Liver (tissue), 9 donors: ENCODE results near the gene CDPF1. TPM values are rescaled to one million over a fixed set of nuclear protein-coding genes. Genes with fewer than 3 reads are reported as not detected.

Experiments
- DNase-seq: peaks from one replicate; pipeline ENCODE4 v3.0.0-alpha.2; 2017; ENCODE audit warnings: low spot score
- H3K27ac ChIP-seq, 2 donors: one replicate each; pipeline ENCODE4 v1.7.0; 2013; ENCODE audit warnings: inconsistent platforms in 2 of 2, low read length in 2 of 2, control low read depth in 1 of 2, low read depth in 1 of 2, mild to moderate bottlenecking in 1 of 2
- H3K27me3 ChIP-seq, 4 donors: one replicate each; pipeline versions ENCODE4 v1.6.1 to v1.7.0; 2013; ENCODE audit warnings: low read length in 3 of 4, inconsistent platforms in 1 of 4, mild to moderate bottlenecking in 1 of 4, moderate library complexity in 1 of 4; ENCODE audit not compliant: control insufficient read depth in 4 of 4, insufficient read depth in 4 of 4
- H3K36me3 ChIP-seq, 4 donors: one replicate each; pipeline versions ENCODE4 v1.6.1 to v1.7.0; 2013; ENCODE audit warnings: low read length in 3 of 4, mild to moderate bottlenecking in 3 of 4, low read depth in 1 of 4, moderate library complexity in 1 of 4; ENCODE audit not compliant: control insufficient read depth in 4 of 4, insufficient read depth in 3 of 4
- H3K4me1 ChIP-seq, 4 donors: one replicate each; pipeline versions ENCODE4 v1.6.1 to v1.7.0; 2013; ENCODE audit warnings: low read length in 3 of 4, mild to moderate bottlenecking in 3 of 4, moderate library complexity in 1 of 4; ENCODE audit not compliant: control insufficient read depth in 4 of 4, insufficient read depth in 4 of 4
- H3K4me3 ChIP-seq, 3 donors: one replicate each; pipeline versions ENCODE4 v1.6.1 to v1.7.0; 2013; ENCODE audit warnings: low read length in 3 of 3, control low read depth in 1 of 3, low read depth in 1 of 3, mild to moderate bottlenecking in 1 of 3
- H3K9ac ChIP-seq, 2 donors: one replicate each; pipeline ENCODE4 v1.7.0; 2013; ENCODE audit warnings: low read length in 2 of 2, mild to moderate bottlenecking in 2 of 2, moderate library complexity in 2 of 2, control low read depth in 1 of 2, low read depth in 1 of 2
- H3K9me3 ChIP-seq, 4 donors: one replicate each; pipeline versions ENCODE4 v1.6.1 to v1.7.0; 2013; ENCODE audit warnings: low read length in 3 of 4; ENCODE audit not compliant: control insufficient read depth in 4 of 4
- ATF3 ChIP-seq: IDR thresholded peaks from 2 replicates; pipeline ENCODE4 v1.6.1; 2016; ENCODE audit warnings: antibody characterized with exemption
- CTCF ChIP-seq: fragments of 150-350 bp; IDR thresholded peaks from 2 replicates; pipeline ENCODE4 v1.5.1; 2017; ENCODE audit warnings: improper control_type of control experiment, low read depth, low read length; ENCODE audit not compliant: missing input control
- FOXA1 ChIP-seq: IDR thresholded peaks from 2 replicates; pipeline ENCODE4 v1.6.1; 2016; ENCODE audit warnings: antibody characterized with exemption
- HNF4A ChIP-seq, 2 donors: conservative IDR thresholded peaks; 2 replicates each; pipeline ENCODE4 v1.6.1; 2016; ENCODE audit warnings: antibody characterized with exemption in 2 of 2, mild to moderate bottlenecking in 2 of 2
- HNF4G ChIP-seq: IDR thresholded peaks from 2 replicates; pipeline ENCODE4 v1.6.1; 2016; ENCODE audit warnings: antibody characterized with exemption
- JUND ChIP-seq, 2 donors: IDR thresholded peaks; 2 replicates each; pipeline ENCODE4 v1.6.1; 2016; ENCODE audit warnings: antibody characterized with exemption in 2 of 2
- MAX ChIP-seq: IDR thresholded peaks from 2 replicates; pipeline ENCODE4 v1.6.1; 2016; ENCODE audit warnings: antibody characterized with exemption
- NR2F2 ChIP-seq: IDR thresholded peaks from 2 replicates; pipeline ENCODE4 v1.6.1; 2016; ENCODE audit warnings: antibody characterized with exemption
- RAD21 ChIP-seq, 2 donors: IDR thresholded peaks; 2 replicates each; pipeline ENCODE4 v1.6.1; 2016; ENCODE audit warnings: antibody characterized with exemption in 2 of 2, mild to moderate bottlenecking in 2 of 2
- REST ChIP-seq: IDR thresholded peaks from 2 replicates; pipeline ENCODE4 v1.6.1; 2016; ENCODE audit warnings: antibody characterized with exemption, mild to moderate bottlenecking
- RXRA ChIP-seq, 2 donors: IDR thresholded peaks; 2 replicates each; pipeline ENCODE4 v1.6.1; 2017 to 2018; ENCODE audit warnings: antibody characterized with exemption in 2 of 2, mild to moderate bottlenecking in 1 of 2
- SP1 ChIP-seq: IDR thresholded peaks from 2 replicates; pipeline ENCODE4 v1.6.1; 2018; ENCODE audit warnings: antibody characterized with exemption, mild to moderate bottlenecking
- TAF1 ChIP-seq: conservative IDR thresholded peaks from 2 replicates; pipeline ENCODE4 v1.6.1; 2016; ENCODE audit warnings: antibody characterized with exemption, mild to moderate bottlenecking
- YY1 ChIP-seq: IDR thresholded peaks from 2 replicates; pipeline ENCODE4 v1.6.1; 2016; ENCODE audit warnings: antibody characterized with exemption, mild to moderate bottlenecking
- WGBS: extraction: QIAGEN DNeasy Blood & Tissue Kit; methylation state at CpG from one replicate; pipeline ENCODE4 v1.1.7; 2013; 5-methylcytosine and 5-hydroxymethylcytosine counted together
- polyA plus RNA-seq, 2 donors: library from polyadenylated mRNA; stranded (reverse) in 1 of 2; unstranded in 1 of 2; fragments of 200-250 nt in 1 of 2; fragments of >200 nt in 1 of 2; fragmentation: Nextera tagmentation in 1 of 2; extraction: Ambion mirVana in 1 of 2; gene quantifications; one replicate each; pipeline versions ENCODE4 v1.2.1 to v1.2.3, GENCODE V29; 2013 to 2015
- total RNA-seq, 2 donors: library from RNA; depleted of rRNA; stranded (reverse); fragments of >200 nt; gene quantifications; one replicate each; pipeline ENCODE4 v1.2.3, GENCODE V29; 2014
- donor health status: healthy.
- donor health status: healthy.
- donor health status: healthy.
- donor health status: healthy.
- donor health status: healthy.

CDPF1 gene
- total and polyA plus RNA-seq, 4 donors, result 3.9 to 6.6 (median 5.3) TPM

GRCh38 chr22:46278656-46279645, 28.9 kb upstream of the CDPF1 start:
- Histone ChIP-seq H3K4me1 (peaks cover 0 to 3% (median 0%) of the 10 kb centered on the region in 4 donors), H3K36me3 (peaks cover 49 to 88% (median 82%) of the 10 kb centered on the region in 4 donors), H3K9me3 (no peaks in the 10 kb centered on the region), H3K27ac (no peak overlapping the region), H3K9ac (no peak overlapping the region), H3K4me3 (no peak overlapping the region), H3K27me3 (no peaks in the 10 kb centered on the region)
- no peak for DNase-seq
- WGBS, result 94% methylated on average over 22 of the region's 22 CpGs
- TF ChIP-seq ATF3, result no peak
- no peak for TF ChIP-seq JUND (IDR thresholded peaks at IDR 0.05)
- no peak for TF ChIP-seq NR2F2
- TF ChIP-seq MAX, result no peak
- no peak for TF ChIP-seq FOXA1

- Histone ChIP-seq H3K9me3 (no peaks in the 10 kb centered on the region), H3K4me1 (peaks cover 0 to 5% (median 1%) of the 10 kb centered on the region in 4 donors), H3K9ac (no peak overlapping the region), H3K36me3 (peaks cover 49 to 89% (median 83%) of the 10 kb centered on the region in 4 donors), H3K27ac (no peak overlapping the region), H3K4me3 (no peak overlapping the region), H3K27me3 (no peaks in the 10 kb centered on the region)
- TF ChIP-seq YY1 (no peak), HNF4A (conservative IDR thresholded peaks at IDR 0.05) (no peak)
- no peak for DNase-seq
- 94% methylated on average over 7 of the region's 7 CpGs for WGBS
Observed at GRCh38 chr22:46276563-46276962, 26.5 kb upstream of the CDPF1 start.

GRCh38 chr22:46275455-46276122, 25.5 kb upstream of the CDPF1 start:
- H3K36me3 ChIP-seq, result peaks cover 42 to 85% (median 76%) of the 10 kb centered on the region in 4 donors
- no peaks in the 10 kb centered on the region for H3K9me3 ChIP-seq
- H3K9ac ChIP-seq, result no peak overlapping the region
- no peak overlapping the region for H3K4me3 ChIP-seq
- no peaks in the 10 kb centered on the region for H3K27me3 ChIP-seq
- no peak for TF ChIP-seq NR2F2
- TF ChIP-seq RXRA (IDR thresholded peaks at IDR 0.05), result no peak
- no peak for TF ChIP-seq MAX
- WGBS, result 69% methylated on average over 3 of the region's 3 CpGs
- peaks cover 0 to 6% (median 1%) of the 10 kb centered on the region in 4 donors for H3K4me1 ChIP-seq
- no peak for DNase-seq
- H3K27ac ChIP-seq, result no peak overlapping the region

GRCh38 chr22:46274381-46274780, 24.3 kb upstream of the CDPF1 start:
- TF ChIP-seq CTCF, result no peak
- TF ChIP-seq SP1, result no peak
- no peak for TF ChIP-seq TAF1
- TF ChIP-seq REST, result no peak
- no peak for TF ChIP-seq ATF3
- no peak for TF ChIP-seq NR2F2
- no peak for TF ChIP-seq HNF4G
- no peak for TF ChIP-seq RAD21 (IDR thresholded peaks at IDR 0.05)
- DNase-seq, result no peak
- peaks cover 31 to 76% (median 65%) of the 10 kb centered on the region in 4 donors for H3K36me3 ChIP-seq

More at GRCh38 chr22:46274381-46274780, 24.3 kb upstream of the CDPF1 start:
- WGBS, result 96% methylated on average over 8 of the region's 8 CpGs
- peaks cover 0 to 18% (median 9%) of the 10 kb centered on the region in 4 donors for H3K4me1 ChIP-seq
- H3K9me3 ChIP-seq, result no peaks in the 10 kb centered on the region
- H3K4me3 ChIP-seq, result no peak overlapping the region
- H3K27me3 ChIP-seq, result no peaks in the 10 kb centered on the region
- H3K9ac ChIP-seq, result no peak overlapping the region
- H3K27ac ChIP-seq, result no peak overlapping the region
